GM12874 (cell line): ENCODE data around the gene TMEM42.

Source experiments
- CTCF ChIP-seq: IDR thresholded peaks from 2 replicates; pipeline ENCODE4 v1.5.1; 2011; ENCODE audit warnings: low read depth, mild to moderate bottlenecking, control low read depth, low read length, moderate library complexity; ENCODE audit not compliant: insufficient read depth

TMEM42 gene

GRCh38 chr3:44865272-44866035 is 3.7 kb downstream of the TMEM42 start:
- TF ChIP-seq CTCF: no peak

- no peak for TF ChIP-seq CTCF
These were observed 5.9 kb downstream of the TMEM42 start for GRCh38 chr3:44867421-44868111.

- no peak for TF ChIP-seq CTCF
These were observed 8.8 kb downstream of the TMEM42 start for GRCh38 chr3:44870375-44871061.

DNA sequence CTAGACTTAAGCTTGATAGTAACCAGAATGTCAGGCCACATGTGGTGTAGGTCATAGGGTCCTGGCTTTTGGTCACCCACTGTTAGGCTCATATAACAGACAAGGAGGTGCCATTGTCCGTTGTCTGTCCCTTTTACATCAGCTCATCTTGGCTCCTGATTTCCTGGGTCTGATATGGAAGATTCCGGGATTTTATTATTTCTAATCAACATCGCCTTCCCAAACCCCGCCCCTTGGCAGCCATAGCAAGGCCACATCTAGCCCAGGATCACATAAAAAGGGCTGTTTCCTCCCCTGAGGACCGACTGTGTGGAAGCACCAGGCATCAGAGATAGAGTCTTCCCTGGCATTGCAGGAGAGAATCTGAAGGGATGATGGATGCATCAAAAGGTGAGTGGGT is 12.6 kb downstream of the TMEM42 start, which contains the start of gene TGM4:
Gene TGM4 (plus strand): TSS at position 301 of the 400 bp plus-strand sequence. CDS start 71 bp downstream, at position 372.
- no peak for TF ChIP-seq CTCF

- no peak for TF ChIP-seq CTCF
These were observed 13.9 kb downstream of the TMEM42 start for GRCh38 chr3:44875596-44875995.

GRCh38 chr3:44877333-44877732 is 15.6 kb downstream of the TMEM42 start:
- TF ChIP-seq CTCF: no peak

DNA sequence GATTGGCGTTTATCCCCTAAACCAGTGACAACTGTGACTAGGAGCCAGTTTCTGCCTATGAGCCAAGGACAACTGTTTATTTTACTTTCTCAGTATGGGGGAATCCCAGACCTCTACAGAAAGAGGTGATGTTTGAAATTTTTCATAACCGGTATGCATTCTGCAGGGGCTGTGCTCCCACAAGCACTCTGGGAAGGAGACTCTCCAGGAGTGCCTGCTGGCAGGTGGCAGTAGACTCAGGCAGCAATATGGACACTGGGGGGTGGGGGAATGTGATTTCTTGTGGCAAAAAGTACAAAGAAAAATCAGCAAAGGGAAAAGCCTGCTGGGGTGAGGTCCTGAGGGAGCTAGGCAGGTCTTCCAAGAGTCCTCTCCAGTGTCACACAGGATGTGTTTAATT is 18.6 kb downstream of the TMEM42 start:
- no peak for TF ChIP-seq CTCF
